K562 (cell line): ENCODE data around the gene PEF1. TPM values are rescaled to one million over a fixed set of nuclear protein-coding genes. Genes with fewer than 3 reads are reported as not detected.

Experiments used
- C11orf30 ChIP-seq: fragments of 450-650 bp; IDR thresholded peaks from 2 replicates; pipeline ENCODE4 v1.6.1; 2016; ENCODE audit warnings: low read depth, mild to moderate bottlenecking
- FOXA1 ChIP-seq: fragments of 450-650 bp; IDR thresholded peaks from 2 replicates; pipeline ENCODE4 v1.6.1; 2016; ENCODE audit warnings: mild to moderate bottlenecking, borderline replicate concordance
- HNRNPL ChIP-seq: fragments of 200-400 bp; formaldehyde crosslinking; IDR thresholded peaks from 2 replicates; pipeline ENCODE4 v1.6.1; 2017; ENCODE audit warnings: low read depth, mild to moderate bottlenecking, low read length
- KDM1A ChIP-seq, 2 experiments: fragments of 450-650 bp; IDR thresholded peaks; 2 replicates each; pipeline ENCODE4 v1.6.1; 2016; ENCODE audit warnings: mild to moderate bottlenecking in 2 of 2
- MCM7 ChIP-seq, 2 experiments: fragments of 450-650 bp; IDR thresholded peaks; 2 replicates each; pipeline ENCODE4 v1.6.1; 2016 to 2018
- NR0B1 ChIP-seq: fragments of 450-650 bp; IDR thresholded peaks from one replicate; pipeline ENCODE4 v1.6.1; 2018; ENCODE audit warnings: mild to moderate bottlenecking, moderate library complexity; ENCODE audit not compliant: partially characterized antibody
- POLR2AphosphoS2 ChIP-seq: IDR thresholded peaks from 2 replicates; pipeline ENCODE4 v1.6.1; 2012; ENCODE audit warnings: low read length, improper control_type of control experiment
- PTBP1 ChIP-seq: fragments of 200-400 bp; formaldehyde crosslinking; IDR thresholded peaks from 2 replicates; pipeline ENCODE4 v1.6.1; 2017; ENCODE audit warnings: low read depth, low read length
- TAF9B ChIP-seq: fragments of 450-650 bp; IDR thresholded peaks from 2 replicates; pipeline ENCODE4 v1.6.1; 2018; ENCODE audit warnings: mild to moderate bottlenecking; ENCODE audit not compliant: partially characterized antibody
- TCFL5 ChIP-seq: fragments of 250-450 bp; sonication (Bioruptor Pico); conservative IDR thresholded peaks from 2 replicates; pipeline ENCODE4 v1.6.1; 2021; ENCODE audit warnings: mild to moderate bottlenecking, moderate library complexity, matching md5 sums
- THRA ChIP-seq: fragments of 450-650 bp; IDR thresholded peaks from 2 replicates; pipeline ENCODE4 v1.6.1; 2017; ENCODE audit warnings: mild to moderate bottlenecking, moderate library complexity
- ZC3H4 ChIP-seq: sonication (generic); formaldehyde crosslinking; IDR thresholded peaks from 2 replicates; pipeline ENCODE4 v1.9.0; 2021; ENCODE audit warnings: missing genetic modification reagents, borderline replicate concordance
- ZKSCAN1 ChIP-seq: fragments of 150-350 bp; IDR thresholded peaks from 2 replicates; pipeline ENCODE4 v1.6.1; 2016; ENCODE audit warnings: low read depth, low read length
- ZNF121 ChIP-seq: sonication (generic); formaldehyde crosslinking; conservative IDR thresholded peaks from 2 replicates; pipeline ENCODE4 v1.8.0; 2022; ENCODE audit warnings: missing genetic modification reagents
- ZNF124 ChIP-seq: sonication (generic); formaldehyde crosslinking; IDR thresholded peaks from 2 replicates; pipeline ENCODE4 v1.8.1; 2022; ENCODE audit warnings: missing genetic modification reagents
- ZNF263 ChIP-seq: sonication (generic); formaldehyde crosslinking; IDR thresholded peaks from 2 replicates; pipeline ENCODE4 v1.8.0; 2022; ENCODE audit warnings: mild to moderate bottlenecking, missing genetic modification reagents, borderline replicate concordance
- ZNF277 ChIP-seq: fragments of 250-450 bp; sonication (Bioruptor Pico); IDR thresholded peaks from 2 replicates; pipeline ENCODE4 v1.8.0; 2022; ENCODE audit warnings: inconsistent platforms, mild to moderate bottlenecking, moderate library complexity, borderline replicate concordance
- ZNF282 ChIP-seq: sonication (generic); formaldehyde crosslinking; IDR thresholded peaks from 2 replicates; pipeline ENCODE4 v1.8.1; 2023; ENCODE audit warnings: missing genetic modification reagents
- ZNF609 ChIP-seq: sonication (generic); formaldehyde crosslinking; IDR thresholded peaks from 2 replicates; pipeline ENCODE4 v1.8.1; 2023; ENCODE audit warnings: missing genetic modification reagents, mild to moderate bottlenecking, borderline replicate concordance
- ZNF764 ChIP-seq: fragments of 250-450 bp; sonication (Bioruptor Pico); IDR thresholded peaks from 2 replicates; pipeline ENCODE4 v1.4.0; 2020; ENCODE audit warnings: low read depth, mild to moderate bottlenecking, moderate library complexity
- polyA plus RNA-seq, 8 experiments: library from polyadenylated mRNA; depleted of rRNA in 4 of 8; stranded (reverse) in 5 of 8; unstranded in 3 of 8; fragments of >200 nt; fragmentation: Nextera tagmentation in 2 of 8; fragmentation: Illumina TruSeq in 1 of 8; extraction: Ambion mirVana in 2 of 8; extraction: Trizol in 1 of 8; gene quantifications; 2 replicates each; pipeline versions ENCODE4 v1.2.1 to v1.2.3, GENCODE V29; 2011 to 2014; ENCODE audit warnings: inconsistent platforms in 1 of 8, missing spikeins in 1 of 8
- total RNA-seq, 7 experiments: library from RNA; depleted of rRNA in 6 of 7; stranded (reverse); fragments of >200 nt in 6 of 7; fragmentation: Illumina TruSeq in 2 of 7; extraction: Trizol in 2 of 7; gene quantifications; 2 replicates each; pipeline versions ENCODE4 v1.2.1 to v1.2.3, GENCODE V29; 2011 to 2021; ENCODE audit warnings: low replicate concordance in 1 of 7

PEF1 gene
- total and polyA plus RNA-seq, 9 of the 15 experiments (the other 6 are each of a cell fraction or from before 2014, with no cell fraction given): 26.3 to 95.5 (median 61.9) TPM

GRCh38 chr1:31644560-31645273, at the start of gene PEF1 (continued):
- TF ChIP-seq ZNF609 (CRISPR knock-in tag): no peak
- TF ChIP-seq ZNF277 (CRISPR knock-in tag): no peak
- TF ChIP-seq THRA: no peak
- TF ChIP-seq ZNF263: no peak; the same call in 1 of the 2 replicates
- no peak for TF ChIP-seq HNRNPL
- no peak for TF ChIP-seq ZNF282
- TF ChIP-seq ZNF124 (CRISPR knock-in tag): no peak
- TF ChIP-seq ZKSCAN1: peak; percentile 25; the same call in 1 of the 2 replicates
- no peak for TF ChIP-seq NR0B1
- TF ChIP-seq ZNF764 (CRISPR knock-in tag): no peak
- TF ChIP-seq TAF9B: peak; percentile 78
- TF ChIP-seq ZC3H4 (CRISPR knock-in tag): no peak
- TF ChIP-seq ZNF121: no peak
- TF ChIP-seq POLR2AphosphoS2: no peak
- peak; percentile 99 for TF ChIP-seq C11orf30
- TF ChIP-seq MCM7 (IDR thresholded peaks at IDR 0.05): no peak
- TF ChIP-seq PTBP1: no peak
- TF ChIP-seq KDM1A (IDR thresholded peaks at IDR 0.05): no peak
- TF ChIP-seq FOXA1: no peak
- TF ChIP-seq TCFL5: no peak
